ENCODE data around the gene GEMIN7.
"Not testable (repeated sequence)": the region's sequence is repeated elsewhere in the genome, so short reads cannot be mapped to it uniquely, and the experiment has no call there.

GEMIN7 gene

GRCh38 chr19:45115809-45116615, 37.0 kb downstream of the GEMIN7 start:
- no peaks in the 10 kb centered on the region for H3K36me3 ChIP-seq (ENCODE audit: control insufficient read depth, insufficient read depth, low read length, severe bottlenecking)
- no peaks in the 10 kb centered on the region for H3K4me1 ChIP-seq (ENCODE audit: control insufficient read depth, insufficient read depth, low read length)

GRCh38 chr19:45117167-45117594, 38.1 kb downstream of the GEMIN7 start:
- no peaks in the 10 kb centered on the region for H3K36me3 ChIP-seq (ENCODE audit: control insufficient read depth, insufficient read depth, low read length, severe bottlenecking)
- no peak overlapping the region for H3K4me3 ChIP-seq (ENCODE audit: low read length)
- no peaks in the 10 kb centered on the region for H3K9me3 ChIP-seq (ENCODE audit: control insufficient read depth, low read length)
- DNase-seq (ENCODE audit: low read depth) = no peak
- no peak overlapping the region for H3K9ac ChIP-seq (ENCODE audit: low read length)
- H3K4me1 ChIP-seq (ENCODE audit: control insufficient read depth, insufficient read depth, low read length) = no peaks in the 10 kb centered on the region
- H3K27me3 ChIP-seq (replicated peaks; ENCODE audit: control insufficient read depth, insufficient read depth, low read length) = no peaks in the 10 kb centered on the region

More at GRCh38 chr19:45115809-45116615, 37.0 kb downstream of the GEMIN7 start:
- no peak overlapping the region for H3K9ac ChIP-seq (ENCODE audit: low read length)
- H3K27me3 ChIP-seq (replicated peaks; ENCODE audit: control insufficient read depth, insufficient read depth, low read length) = no peaks in the 10 kb centered on the region
- DNase-seq (ENCODE audit: low read depth) = no peak
- no peaks in the 10 kb centered on the region for H3K9me3 ChIP-seq (ENCODE audit: control insufficient read depth, low read length)
- H3K4me3 ChIP-seq (ENCODE audit: low read length) = no peak overlapping the region

GRCh38 chr19:45117671-45118070, 38.6 kb downstream of the GEMIN7 start:
- Histone ChIP-seq H3K9ac (ENCODE audit: low read length) (no peak overlapping the region), H3K27me3 (replicated peaks; ENCODE audit: control insufficient read depth, insufficient read depth, low read length) (no peaks in the 10 kb centered on the region), H3K9me3 (ENCODE audit: control insufficient read depth, low read length) (no peaks in the 10 kb centered on the region), H3K36me3 (ENCODE audit: control insufficient read depth, insufficient read depth, low read length, severe bottlenecking) (no peaks in the 10 kb centered on the region), H3K4me3 (ENCODE audit: low read length) (no peak overlapping the region), H3K4me1 (ENCODE audit: control insufficient read depth, insufficient read depth, low read length) (no peaks in the 10 kb centered on the region)
- no peak for DNase-seq (ENCODE audit: low read depth)

GRCh38 chr19:45118106-45118505, 39.0 kb downstream of the GEMIN7 start:
- Histone ChIP-seq H3K36me3 (ENCODE audit: control insufficient read depth, insufficient read depth, low read length, severe bottlenecking) (no peaks in the 10 kb centered on the region), H3K27me3 (replicated peaks; ENCODE audit: control insufficient read depth, insufficient read depth, low read length) (no peaks in the 10 kb centered on the region), H3K4me3 (ENCODE audit: low read length) (no peak overlapping the region), H3K9me3 (ENCODE audit: control insufficient read depth, low read length) (no peaks in the 10 kb centered on the region), H3K4me1 (ENCODE audit: control insufficient read depth, insufficient read depth, low read length) (no peaks in the 10 kb centered on the region), H3K9ac (ENCODE audit: low read length) (no peak overlapping the region)
- DNase-seq (ENCODE audit: low read depth) = no peak

GRCh38 chr19:45118591-45119355, 39.7 kb downstream of the GEMIN7 start:
- not testable (repeated sequence) for DNase-seq (ENCODE audit: low read depth); H3K4me3 ChIP-seq (ENCODE audit: low read length); H3K36me3 ChIP-seq (ENCODE audit: control insufficient read depth, insufficient read depth, low read length, severe bottlenecking); H3K4me1 ChIP-seq (ENCODE audit: control insufficient read depth, insufficient read depth, low read length); H3K27me3 ChIP-seq (replicated peaks; ENCODE audit: control insufficient read depth, insufficient read depth, low read length); H3K9me3 ChIP-seq (ENCODE audit: control insufficient read depth, low read length); H3K9ac ChIP-seq (ENCODE audit: low read length)

- H3K4me1 ChIP-seq (ENCODE audit: control insufficient read depth, insufficient read depth, low read length) = peaks cover 10% of the 10 kb centered on the region
- no peaks in the 10 kb centered on the region for H3K9me3 ChIP-seq (ENCODE audit: control insufficient read depth, low read length)
- no peak overlapping the region for H3K9ac ChIP-seq (ENCODE audit: low read length)
- no peak for DNase-seq (ENCODE audit: low read depth)
- H3K4me3 ChIP-seq (ENCODE audit: low read length) = no peak overlapping the region
- no peaks in the 10 kb centered on the region for H3K27me3 ChIP-seq (replicated peaks; ENCODE audit: control insufficient read depth, insufficient read depth, low read length)
- H3K36me3 ChIP-seq (ENCODE audit: control insufficient read depth, insufficient read depth, low read length, severe bottlenecking) = no peaks in the 10 kb centered on the region
Measured at GRCh38 chr19:45119582-45119981, 40.5 kb downstream of the GEMIN7 start.

GRCh38 chr19:45121827-45122345, 42.8 kb downstream of the GEMIN7 start:
- H3K9me3 ChIP-seq (ENCODE audit: control insufficient read depth, low read length) = no peaks in the 10 kb centered on the region
- DNase-seq (ENCODE audit: low read depth) = no peak
- no peak overlapping the region for H3K9ac ChIP-seq (ENCODE audit: low read length)
- no peaks in the 10 kb centered on the region for H3K36me3 ChIP-seq (ENCODE audit: control insufficient read depth, insufficient read depth, low read length, severe bottlenecking)
- H3K4me3 ChIP-seq (ENCODE audit: low read length) = no peak overlapping the region
- H3K27me3 ChIP-seq (replicated peaks; ENCODE audit: control insufficient read depth, insufficient read depth, low read length) = no peaks in the 10 kb centered on the region
- H3K4me1 ChIP-seq (ENCODE audit: control insufficient read depth, insufficient read depth, low read length) = peaks cover 10% of the 10 kb centered on the region

GRCh38 chr19:45122832-45123231, 43.8 kb downstream of the GEMIN7 start:
- H3K36me3 ChIP-seq (ENCODE audit: control insufficient read depth, insufficient read depth, low read length, severe bottlenecking) = no peaks in the 10 kb centered on the region
- H3K4me1 ChIP-seq (ENCODE audit: control insufficient read depth, insufficient read depth, low read length) = peaks cover 10% of the 10 kb centered on the region
- no peaks in the 10 kb centered on the region for H3K9me3 ChIP-seq (ENCODE audit: control insufficient read depth, low read length)
- no peaks in the 10 kb centered on the region for H3K27me3 ChIP-seq (replicated peaks; ENCODE audit: control insufficient read depth, insufficient read depth, low read length)
- H3K9ac ChIP-seq (ENCODE audit: low read length) = no peak overlapping the region
- no peak overlapping the region for H3K4me3 ChIP-seq (ENCODE audit: low read length)
- no peak for DNase-seq (ENCODE audit: low read depth)

GRCh38 chr19:45123440-45123850, 44.4 kb downstream of the GEMIN7 start:
- Histone ChIP-seq H3K4me1 (ENCODE audit: control insufficient read depth, insufficient read depth, low read length) (peaks cover 10% of the 10 kb centered on the region), H3K9me3 (ENCODE audit: control insufficient read depth, low read length) (no peaks in the 10 kb centered on the region), H3K9ac (ENCODE audit: low read length) (no peak overlapping the region), H3K4me3 (ENCODE audit: low read length) (no peak overlapping the region), H3K36me3 (ENCODE audit: control insufficient read depth, insufficient read depth, low read length, severe bottlenecking) (no peaks in the 10 kb centered on the region), H3K27me3 (replicated peaks; ENCODE audit: control insufficient read depth, insufficient read depth, low read length) (no peaks in the 10 kb centered on the region)
- peak; percentile 17 for DNase-seq (ENCODE audit: low read depth)

- no peaks in the 10 kb centered on the region for H3K9me3 ChIP-seq (ENCODE audit: control insufficient read depth, low read length)
- H3K9ac ChIP-seq (ENCODE audit: low read length) = no peak overlapping the region
- no peak overlapping the region for H3K4me3 ChIP-seq (ENCODE audit: low read length)
- peaks cover 10% of the 10 kb centered on the region for H3K4me1 ChIP-seq (ENCODE audit: control insufficient read depth, insufficient read depth, low read length)
- DNase-seq (ENCODE audit: low read depth) = no peak
- H3K36me3 ChIP-seq (ENCODE audit: control insufficient read depth, insufficient read depth, low read length, severe bottlenecking) = no peaks in the 10 kb centered on the region
- no peaks in the 10 kb centered on the region for H3K27me3 ChIP-seq (replicated peaks; ENCODE audit: control insufficient read depth, insufficient read depth, low read length)
Measured at GRCh38 chr19:45124021-45124420, 45.0 kb downstream of the GEMIN7 start.

- H3K9ac ChIP-seq (ENCODE audit: low read length) = no peak overlapping the region
- peaks cover 10% of the 10 kb centered on the region for H3K4me1 ChIP-seq (ENCODE audit: control insufficient read depth, insufficient read depth, low read length)
- no peaks in the 10 kb centered on the region for H3K27me3 ChIP-seq (replicated peaks; ENCODE audit: control insufficient read depth, insufficient read depth, low read length)
- H3K36me3 ChIP-seq (ENCODE audit: control insufficient read depth, insufficient read depth, low read length, severe bottlenecking) = no peaks in the 10 kb centered on the region
- H3K4me3 ChIP-seq (ENCODE audit: low read length) = no peak overlapping the region
- H3K9me3 ChIP-seq (ENCODE audit: control insufficient read depth, low read length) = no peaks in the 10 kb centered on the region
- DNase-seq (ENCODE audit: low read depth) = no peak
Measured at GRCh38 chr19:45125360-45125759, 46.3 kb downstream of the GEMIN7 start.
